GM12878 (cell line): Measurements from ENCODE around the gene LRRC45. TPM values are rescaled to one million over a fixed set of nuclear protein-coding genes. Genes with fewer than 3 reads are reported as not detected.

Experiments used
- CREM ChIP-seq: IDR thresholded peaks from 2 replicates; pipeline ENCODE4 v1.6.1; 2014; ENCODE audit warnings: antibody characterized with exemption, low read depth
- EZH2 ChIP-seq: IDR thresholded peaks from 2 replicates; pipeline ENCODE4 v1.6.1; 2012; ENCODE audit warnings: low read depth, mild to moderate bottlenecking, control low read depth, inconsistent platforms, low read length, borderline replicate concordance; ENCODE audit not compliant: control insufficient read depth
- JUNB ChIP-seq: IDR thresholded peaks from 2 replicates; pipeline ENCODE4 v1.6.1; 2016; ENCODE audit warnings: antibody characterized with exemption, mild to moderate bottlenecking
- NBN ChIP-seq: fragments of 450-650 bp; IDR thresholded peaks from 2 replicates; pipeline ENCODE4 v1.6.1; 2016
- PAX8 ChIP-seq: fragments of 450-650 bp; IDR thresholded peaks from 2 replicates; pipeline ENCODE4 v1.6.1; 2017; ENCODE audit warnings: mild to moderate bottlenecking, moderate library complexity
- SIN3A ChIP-seq: IDR thresholded peaks from 2 replicates; pipeline ENCODE4 v1.6.1; 2012; ENCODE audit warnings: low read depth, low read length, improper control_type of control experiment
- SMAD1 ChIP-seq: fragments of 450-650 bp; IDR thresholded peaks from 2 replicates; pipeline ENCODE4 v1.6.1; 2018; ENCODE audit warnings: mild to moderate bottlenecking, low read depth; ENCODE audit not compliant: partially characterized antibody
- SMC3 ChIP-seq: IDR thresholded peaks from 2 replicates; pipeline ENCODE4 v1.6.1; 2011; ENCODE audit warnings: low read length, improper control_type of control experiment, borderline replicate concordance
- ZBTB33 ChIP-seq: fragments of 450-650 bp; IDR thresholded peaks from 2 replicates; pipeline ENCODE4 v1.6.1; 2017; ENCODE audit warnings: mild to moderate bottlenecking
- polyA plus RNA-seq, 11 experiments: library from polyadenylated mRNA; depleted of rRNA in 4 of 11; unstranded in 6 of 11; stranded (reverse) in 5 of 11; fragments of >200 nt; fragmentation: Nextera tagmentation in 4 of 11; fragmentation: Illumina TruSeq in 1 of 11; extraction: Ambion mirVana in 4 of 11; extraction: Trizol in 1 of 11; gene quantifications; 1 replicate in 1 of 11; 2 replicates in 10 of 11; pipeline versions ENCODE4 v1.2.1 to v1.2.3, GENCODE V29; 2011 to 2016; ENCODE audit warnings: inconsistent platforms in 2 of 11, missing spikeins in 2 of 11, low read depth in 1 of 11
- total RNA-seq, 4 experiments: library from RNA; depleted of rRNA in 3 of 4; stranded (reverse); fragments of >200 nt in 3 of 4; fragmentation: Illumina TruSeq in 1 of 4; extraction: Trizol in 1 of 4; gene quantifications; 2 replicates each; pipeline versions ENCODE4 v1.2.1 to v1.2.3, GENCODE V29; 2013 to 2021
- TF ChIP-seq, protein P1 (sequence below): IDR thresholded peaks from 2 replicates; pipeline ENCODE4 v1.6.1; 2011; ENCODE audit warnings: borderline replicate concordance, low read depth, mild to moderate bottlenecking, moderate library complexity, low read length; ENCODE audit not compliant: insufficient read depth, poor library complexity, severe bottlenecking

Gene LRRC45
- total and polyA plus RNA-seq, 10 of the 15 experiments (the other 5 are each of a cell fraction or from before 2014, with no cell fraction given), result 0.03 to 27.7 (median 10.4) TPM

DNA sequence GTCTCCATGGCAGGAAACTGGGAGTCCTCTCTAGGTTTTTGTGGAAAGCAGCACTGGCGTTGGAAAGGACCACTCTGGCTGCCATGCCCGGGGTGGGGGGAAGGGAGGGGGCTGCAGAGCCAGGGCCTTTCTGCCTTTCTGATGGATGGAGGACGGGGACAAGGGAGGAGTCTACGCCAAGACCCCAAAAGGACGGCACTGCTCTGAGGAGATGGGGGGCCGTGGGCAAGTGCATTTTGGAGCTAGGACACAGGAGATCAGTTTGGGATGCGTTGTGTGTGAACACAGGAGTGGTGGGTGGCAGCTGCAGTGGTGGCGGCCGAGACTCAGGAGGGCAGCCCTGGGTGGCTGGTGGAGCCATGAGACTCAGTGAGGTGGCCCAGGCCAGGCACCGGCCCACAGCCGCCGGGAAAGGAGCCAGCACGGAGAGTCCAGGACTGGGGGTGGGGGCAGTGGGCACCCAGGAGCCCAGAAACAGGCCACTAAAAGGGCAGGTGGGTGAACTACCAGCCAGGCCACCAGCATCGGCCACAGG is 2.5 kb upstream of the LRRC45 start (continued):
- no peak for TF ChIP-seq ZBTB33
- TF ChIP-seq EZH2, result no peak
- TF ChIP-seq PAX8, result no peak
- no peak for TF ChIP-seq SMAD1
- TF ChIP-seq SIN3A, result no peak
- TF ChIP-seq, protein P1, sequence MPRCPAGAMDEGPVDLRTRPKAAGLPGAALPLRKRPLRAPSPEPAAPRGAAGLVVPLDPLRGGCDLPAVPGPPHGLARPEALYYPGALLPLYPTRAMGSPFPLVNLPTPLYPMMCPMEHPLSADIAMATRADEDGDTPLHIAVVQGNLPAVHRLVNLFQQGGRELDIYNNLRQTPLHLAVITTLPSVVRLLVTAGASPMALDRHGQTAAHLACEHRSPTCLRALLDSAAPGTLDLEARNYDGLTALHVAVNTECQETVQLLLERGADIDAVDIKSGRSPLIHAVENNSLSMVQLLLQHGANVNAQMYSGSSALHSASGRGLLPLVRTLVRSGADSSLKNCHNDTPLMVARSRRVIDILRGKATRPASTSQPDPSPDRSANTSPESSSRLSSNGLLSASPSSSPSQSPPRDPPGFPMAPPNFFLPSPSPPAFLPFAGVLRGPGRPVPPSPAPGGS, result no peak
- TF ChIP-seq JUNB, result no peak
- TF ChIP-seq SMC3, result no peak
- no peak for TF ChIP-seq NBN
- no peak for TF ChIP-seq CREM
